COR-L47 (cell line): ENCODE results near the gene PUS10.
"Not testable (repeated sequence)": the region's sequence is repeated elsewhere in the genome, so short reads cannot be mapped to it uniquely, and the experiment has no call there.

Experiments
- DNase-seq: peaks from one replicate; lab custom pipeline; 2025; lab: John Stamatoyannopoulos, UW

The PUS10 gene

DNA sequence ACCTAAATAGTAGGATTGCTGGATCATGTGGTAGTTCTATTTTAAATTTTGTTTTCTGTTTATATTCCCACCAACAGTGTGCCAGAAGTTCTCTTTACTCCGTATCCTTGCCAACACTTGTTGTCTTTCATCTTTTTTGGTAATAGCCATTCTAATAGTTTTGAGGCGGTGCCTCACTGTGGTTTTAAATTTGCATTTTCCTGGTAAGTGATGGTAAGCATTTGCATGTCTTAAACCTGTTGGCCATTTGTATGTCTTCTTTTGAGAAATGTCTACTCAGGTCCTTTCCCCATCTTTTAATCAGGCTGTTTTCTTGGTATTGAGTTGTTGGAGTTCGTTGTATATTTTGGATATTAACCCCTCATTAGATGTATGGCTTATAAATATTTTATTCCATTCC lies 85.1 kb downstream of the PUS10 start:
- no peak for DNase-seq

DNA sequence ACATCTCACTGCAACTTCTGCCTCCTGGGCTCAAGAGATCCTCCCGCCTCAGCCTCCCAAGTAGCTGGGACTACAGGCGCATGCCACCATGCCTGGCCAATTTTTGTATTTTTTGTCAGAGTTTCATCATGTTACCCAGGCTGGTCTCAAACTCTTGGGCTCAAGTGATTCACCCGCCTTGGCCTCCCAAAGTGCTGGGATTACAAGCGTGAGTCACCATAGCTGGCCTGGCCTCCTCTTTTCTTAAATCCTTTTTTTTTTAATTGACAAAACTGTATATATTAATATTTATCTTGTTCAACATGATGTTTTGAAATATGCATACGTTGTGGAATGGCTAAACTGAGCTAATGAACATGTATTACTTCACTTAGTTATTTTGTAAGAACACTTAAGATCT lies 86.0 kb downstream of the PUS10 start:
- not testable (repeated sequence) for DNase-seq

DNA sequence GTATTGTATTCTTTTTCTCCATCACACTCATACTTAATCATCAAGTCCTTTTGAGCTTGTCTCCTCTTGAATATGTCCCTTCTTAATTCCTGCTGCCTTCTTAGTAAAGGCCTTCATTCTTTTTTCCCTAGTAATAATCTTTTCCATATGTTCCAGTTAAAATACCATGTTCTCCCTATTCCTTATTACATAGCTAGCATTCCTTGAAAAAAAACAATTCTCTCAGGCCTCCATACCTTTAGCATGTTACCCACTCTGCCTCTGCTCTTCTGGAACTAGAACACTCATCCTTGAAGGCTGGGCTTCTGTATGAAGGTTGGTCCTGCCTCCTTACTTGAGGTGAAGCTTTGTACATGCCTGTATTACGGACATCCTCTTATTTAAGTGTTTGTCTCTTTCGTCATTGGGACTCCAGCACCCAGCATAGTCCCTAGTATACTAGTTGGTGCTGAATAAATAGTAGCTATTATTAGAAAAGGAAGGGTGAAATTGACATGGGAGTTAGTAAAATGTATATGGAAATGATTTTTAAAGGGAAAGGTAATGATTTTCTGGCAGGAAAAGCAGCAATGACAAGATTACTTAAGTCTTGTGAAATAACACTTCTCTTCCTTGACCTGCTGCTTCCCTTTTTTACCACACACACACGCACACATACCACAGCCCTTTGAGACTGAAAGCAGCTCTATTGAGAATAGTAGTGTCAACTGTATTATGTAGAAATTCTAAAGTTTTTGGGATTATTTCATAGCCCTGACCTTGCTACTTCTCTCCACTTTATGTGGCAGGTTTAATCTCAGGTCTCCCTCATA lies 91.1 kb downstream of the PUS10 start:
- DNase-seq: no peak

DNA sequence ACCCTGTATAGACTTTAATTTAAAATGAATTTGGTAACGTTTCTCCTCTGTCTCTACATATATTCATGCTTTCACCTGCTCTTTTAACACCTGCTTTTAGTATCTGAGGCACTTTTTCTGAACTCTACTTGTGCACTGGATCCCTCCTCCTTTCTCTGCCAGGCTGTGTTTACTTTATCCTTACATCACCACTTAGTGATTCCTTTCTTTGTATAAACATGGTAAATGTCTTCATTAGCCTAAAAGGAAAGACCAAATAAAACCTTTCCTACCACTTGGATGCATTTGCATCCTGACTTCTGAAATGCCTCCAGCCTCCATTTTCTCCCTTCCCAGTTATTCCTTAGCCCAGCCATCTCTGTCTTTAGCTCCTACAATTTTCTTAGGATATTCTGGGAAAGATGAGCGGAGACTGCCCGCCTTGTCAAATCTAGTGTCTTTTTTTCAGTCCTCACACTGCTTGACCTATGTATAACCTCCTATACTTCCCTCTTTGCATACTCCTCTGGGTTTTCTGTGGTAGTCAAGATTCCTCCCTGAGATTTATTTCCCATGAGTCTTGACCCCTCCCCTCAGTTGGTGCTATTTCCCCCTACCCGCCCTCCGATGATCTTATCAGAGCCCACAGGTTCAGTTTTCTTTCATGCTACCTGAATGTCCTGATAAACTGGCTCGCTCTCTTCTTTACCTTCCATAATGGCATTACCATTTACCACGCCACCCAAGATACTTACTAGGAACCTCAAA lies 91.9 kb downstream of the PUS10 start:
- DNase-seq: no peak

DNA sequence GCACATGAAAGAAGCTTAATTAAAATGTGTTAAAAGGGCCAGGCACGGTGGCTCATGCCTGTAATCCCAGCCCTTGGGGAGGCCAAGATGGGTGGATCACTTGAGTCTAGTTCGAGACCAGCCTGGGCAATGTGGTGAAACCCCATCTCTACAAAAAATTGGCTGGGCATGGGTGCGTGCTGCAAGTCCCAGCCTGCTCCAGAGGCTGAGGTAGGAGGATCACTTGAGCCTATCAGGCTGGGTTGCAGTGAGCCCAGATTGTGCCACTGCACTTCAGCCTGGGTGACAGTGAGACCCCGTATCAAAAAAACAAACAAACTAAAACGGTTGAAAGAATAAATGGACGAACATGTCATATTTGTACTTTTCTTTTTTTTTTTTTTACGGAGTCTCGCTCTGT lies 110.7 kb downstream of the PUS10 start:
- DNase-seq: no peak

DNA sequence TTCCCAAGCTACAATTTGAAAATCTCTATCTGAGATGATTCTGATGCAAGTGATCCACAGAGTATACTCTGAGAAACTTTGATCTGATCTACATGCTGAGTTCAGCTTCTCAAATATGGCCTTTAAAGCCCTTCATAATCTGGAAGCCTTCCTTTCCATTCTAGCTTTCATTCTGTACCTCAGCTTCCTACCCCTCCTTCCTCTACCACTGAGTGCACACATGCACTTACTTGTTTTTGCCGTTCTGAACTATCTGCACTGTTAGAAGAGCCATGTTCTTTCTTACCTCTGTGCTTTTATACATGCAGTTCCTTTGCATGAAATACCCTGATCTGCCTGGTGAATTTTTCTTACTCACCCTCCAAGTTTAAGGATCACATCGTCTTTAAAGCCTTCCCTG lies 111.7 kb downstream of the PUS10 start:
- no peak for DNase-seq

DNA sequence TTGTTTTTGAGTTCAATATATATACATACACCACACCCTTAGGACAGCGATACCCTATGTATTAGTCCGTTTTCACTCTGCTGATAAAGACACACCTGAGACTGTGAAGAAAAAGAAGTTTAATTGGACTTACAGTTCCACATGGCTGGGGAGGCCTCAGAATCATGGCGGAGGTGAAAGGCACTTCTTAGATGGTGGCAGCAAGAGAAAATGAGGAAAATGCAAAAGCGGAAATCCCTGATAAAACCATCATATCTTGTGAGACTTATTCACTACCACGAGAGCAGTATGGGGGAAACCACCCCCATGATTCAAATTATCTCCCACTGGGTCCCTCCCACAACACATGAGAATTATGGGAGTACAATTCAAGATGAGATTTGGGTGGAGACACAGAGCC lies 112.2 kb downstream of the PUS10 start:
- DNase-seq: not testable (repeated sequence)

DNA sequence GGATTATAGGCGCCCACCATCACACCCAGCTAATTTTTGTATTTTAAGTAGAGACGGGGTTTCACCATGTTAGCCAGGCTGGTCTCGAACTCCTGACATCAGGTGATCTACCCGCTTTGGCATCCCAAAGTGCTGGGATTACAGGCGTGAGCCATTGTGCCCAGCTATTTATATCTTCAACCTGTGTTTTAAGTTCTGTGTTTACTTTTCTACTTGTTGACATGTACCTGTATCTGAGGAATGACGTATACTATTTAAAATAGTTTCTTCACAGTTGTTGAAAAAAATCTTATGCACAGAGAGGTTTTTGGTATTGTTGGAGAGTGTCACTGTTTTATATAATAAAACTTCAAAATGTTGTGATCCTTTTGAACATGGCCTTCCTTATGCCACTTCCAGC lies 116.8 kb downstream of the PUS10 start:
- not testable (repeated sequence) for DNase-seq

DNA sequence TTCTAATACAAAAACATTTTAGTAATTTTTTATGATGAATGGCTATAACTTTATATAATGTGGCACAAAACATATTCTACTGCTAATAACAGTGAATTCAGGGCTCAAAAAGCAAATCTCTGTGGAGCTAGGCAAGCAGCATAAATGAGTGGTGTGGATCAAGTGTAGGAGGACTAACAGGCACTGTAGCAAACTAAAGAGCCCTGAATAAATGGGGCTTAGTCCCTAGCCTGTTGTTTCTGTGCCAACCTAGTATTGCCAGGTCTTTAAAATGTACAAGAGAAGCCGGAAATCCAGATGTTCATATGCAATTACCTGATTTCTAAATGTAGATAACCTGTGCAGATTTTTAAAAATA lies 118.2 kb downstream of the PUS10 start:
- no peak for DNase-seq

DNA sequence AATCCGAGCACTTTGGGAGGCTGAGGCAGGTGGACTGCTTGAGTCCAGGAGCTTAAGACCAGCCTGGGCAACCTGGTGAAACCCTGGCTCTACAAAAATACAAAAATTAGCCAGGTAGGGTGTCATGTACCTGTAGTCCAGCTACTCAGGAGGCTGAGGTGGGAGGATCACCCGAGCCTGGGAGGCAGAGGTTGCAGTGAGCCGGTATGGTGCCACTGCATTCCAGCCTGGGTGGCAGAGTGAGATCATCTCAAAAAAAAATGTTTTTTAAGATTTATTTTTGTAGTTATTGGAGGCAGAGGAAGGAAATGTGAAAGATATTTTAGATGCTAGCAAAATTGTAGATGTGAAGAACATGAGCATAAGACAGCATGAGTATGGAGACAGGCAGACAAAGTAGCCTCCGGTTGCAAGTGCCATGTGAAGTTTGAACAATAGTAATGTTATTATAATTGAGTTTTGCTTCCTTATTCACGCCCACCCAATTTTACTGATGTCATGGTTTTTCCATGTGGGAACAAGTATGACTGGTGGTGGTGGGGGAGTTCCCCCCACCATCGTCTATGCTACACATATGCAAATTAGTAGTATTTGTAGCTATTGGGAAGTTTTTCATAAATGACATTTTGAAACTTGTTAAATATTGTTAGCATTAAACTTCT lies 118.7 kb downstream of the PUS10 start:
- no peak for DNase-seq

DNA sequence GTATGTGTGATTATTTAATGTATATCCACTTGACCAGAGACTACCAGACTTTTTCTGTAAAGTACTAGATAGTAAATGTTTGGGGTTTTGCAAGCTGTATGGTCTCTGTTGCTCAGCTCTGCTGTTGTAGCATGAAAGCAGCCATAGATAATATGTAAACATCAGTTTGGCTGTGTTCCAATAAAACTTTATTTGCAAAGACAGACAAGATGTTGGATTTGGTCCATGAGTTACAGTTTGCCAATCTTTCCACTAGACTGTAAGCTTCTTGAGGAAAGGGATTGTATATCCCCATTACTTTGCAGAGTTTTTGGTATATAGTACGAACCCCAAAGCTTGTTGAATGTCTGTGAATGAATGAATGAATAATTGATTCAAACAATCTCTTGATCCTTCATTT lies 119.5 kb downstream of the PUS10 start:
- DNase-seq: no peak
